SK-MEL-5 (cell line): Measurements from ENCODE around the gene SLX4IP. TPM values are rescaled to one million over a fixed set of nuclear protein-coding genes. Genes with fewer than 3 reads are reported as not detected.

Experiments used
- DNase-seq: peaks from one replicate; pipeline ENCODE4 v3.0.0-alpha.2; 2016; ENCODE audit warnings: low read depth, low spot score
- in situ Hi-C: cut with HindIII; loops from 2 replicates; pipeline ENCODE4 v1.10.0; 2016; ENCODE audit warnings: low sequenced_read_pairs, high pct_unique_total_duplicates, low pct_unique_long_range_greater_than_20kb
- total RNA-seq: library from RNA; depleted of rRNA; stranded (reverse); fragments of >200 nt; shearing (Covaris generic); gene quantifications from 2 replicates; pipeline ENCODE4 v1.2.3, GENCODE V29; 2014

The SLX4IP gene
- total RNA-seq, 1 experiment from 2014 or later: 6.4 TPM

- in situ Hi-C loops: no loop called here
- DNase-seq: no peak
These were observed 114.4 kb downstream of the SLX4IP start for GRCh38 chr20:10549511-10549910.

GRCh38 chr20:10550204-10551118 is 115.4 kb downstream of the SLX4IP start:
- in situ Hi-C loops: no loop called here
- DNase-seq: no peak

GRCh38 chr20:10551732-10552724 is 116.9 kb downstream of the SLX4IP start:
- no peak for DNase-seq
- in situ Hi-C loops: no loop called here

GRCh38 chr20:10553326-10553984 is 118.3 kb downstream of the SLX4IP start:
- in situ Hi-C loops: no loop called here

GRCh38 chr20:10554285-10554684 is 119.2 kb downstream of the SLX4IP start:
- in situ Hi-C loops: no loop called here
- no peak for DNase-seq

More at GRCh38 chr20:10553326-10553984, 118.3 kb downstream of the SLX4IP start:
- DNase-seq: peak; percentile 82

GRCh38 chr20:10555393-10555792 is 120.3 kb downstream of the SLX4IP start:
- no peak for DNase-seq
- in situ Hi-C loops: no loop called here

- DNase-seq: no peak
- in situ Hi-C loops: no loop called here
These were observed 120.8 kb downstream of the SLX4IP start for GRCh38 chr20:10555865-10556308.

- in situ Hi-C loops: no loop called here
- no peak for DNase-seq
These were observed 121.5 kb downstream of the SLX4IP start for GRCh38 chr20:10556519-10557083.

GRCh38 chr20:10557685-10558084 is 122.6 kb downstream of the SLX4IP start:
- in situ Hi-C loops: no loop called here
- DNase-seq: no peak

GRCh38 chr20:10558635-10559187 is 123.6 kb downstream of the SLX4IP start:
- no peak for DNase-seq
- in situ Hi-C loops: no loop called here

- DNase-seq: no peak
- in situ Hi-C loops: no loop called here
These were observed 124.2 kb downstream of the SLX4IP start for GRCh38 chr20:10559266-10559665.

- no peak for DNase-seq
- in situ Hi-C loops: no loop called here
These were observed 125.6 kb downstream of the SLX4IP start for GRCh38 chr20:10560686-10561085.

GRCh38 chr20:10561302-10561701 is 126.2 kb downstream of the SLX4IP start:
- DNase-seq: no peak
- in situ Hi-C loops: no loop called here

- in situ Hi-C loops: no loop called here
- no peak for DNase-seq
These were observed 127.8 kb downstream of the SLX4IP start for GRCh38 chr20:10562899-10563298.

- in situ Hi-C loops: no loop called here
- DNase-seq: no peak
These were observed 128.9 kb downstream of the SLX4IP start for GRCh38 chr20:10563935-10564492.

- no peak for DNase-seq
- in situ Hi-C loops: no loop called here
These were observed 130.3 kb downstream of the SLX4IP start for GRCh38 chr20:10565191-10565921.
